Ishikawa (cell line): ENCODE results near the gene C7orf57.

ENCODE experiments used
- CEBPB ChIP-seq: IDR thresholded peaks from 2 replicates; pipeline ENCODE4 v1.6.1; 2012
- CREB1 ChIP-seq: IDR thresholded peaks from 2 replicates; pipeline ENCODE4 v1.6.1; 2012; ENCODE audit warnings: low read depth
- EP300 ChIP-seq: IDR thresholded peaks from 2 replicates; pipeline ENCODE4 v1.6.1; 2012; ENCODE audit warnings: borderline replicate concordance
- FOXM1 ChIP-seq: IDR thresholded peaks from 2 replicates; pipeline ENCODE4 v1.6.1; 2012; ENCODE audit warnings: low read depth, borderline replicate concordance
- MAX ChIP-seq: IDR thresholded peaks from 2 replicates; pipeline ENCODE4 v1.6.1; 2012
- NFIC ChIP-seq: IDR thresholded peaks from 2 replicates; pipeline ENCODE4 v1.6.1; 2012
- REST ChIP-seq: IDR thresholded peaks from 2 replicates; pipeline ENCODE4 v1.6.1; 2012; ENCODE audit warnings: low read depth, mild to moderate bottlenecking
- TAF1 ChIP-seq: IDR thresholded peaks from 2 replicates; pipeline ENCODE4 v1.6.1; 2012; ENCODE audit warnings: low read depth, mild to moderate bottlenecking
- TCF12 ChIP-seq: IDR thresholded peaks from 2 replicates; pipeline ENCODE4 v1.6.1; 2012; ENCODE audit warnings: low read depth
- YY1 ChIP-seq: IDR thresholded peaks from 2 replicates; pipeline ENCODE4 v1.6.1; 2012; ENCODE audit warnings: low read depth
- ZBTB7A ChIP-seq: IDR thresholded peaks from 2 replicates; pipeline ENCODE4 v1.6.1; 2012; ENCODE audit warnings: low read depth

- TF ChIP-seq REST (no peak), CEBPB (no peak), YY1 (no peak), NFIC (no peak), EP300 (no peak), MAX (peak; percentile 61), TCF12 (no peak), CREB1 (no peak), ZBTB7A (no peak), TAF1 (no peak), FOXM1 (no peak)
Measured at GRCh38 chr7:48035301-48035966, at the start of gene C7orf57.
